Measurements from ENCODE around the gene ANKIB1. TPM values are rescaled to one million over a fixed set of nuclear protein-coding genes. Genes with fewer than 3 reads are reported as not detected.
A peak's percentile ranks its signal among the peaks of the same experiment; 100 is the strongest.

Gene ANKIB1
- total RNA-seq, 3 donors from 2014 or later (not counting 1 experiment from before 2014, with no cell fraction given): 70.6 to 90.2 (median 86.6) TPM

DNA sequence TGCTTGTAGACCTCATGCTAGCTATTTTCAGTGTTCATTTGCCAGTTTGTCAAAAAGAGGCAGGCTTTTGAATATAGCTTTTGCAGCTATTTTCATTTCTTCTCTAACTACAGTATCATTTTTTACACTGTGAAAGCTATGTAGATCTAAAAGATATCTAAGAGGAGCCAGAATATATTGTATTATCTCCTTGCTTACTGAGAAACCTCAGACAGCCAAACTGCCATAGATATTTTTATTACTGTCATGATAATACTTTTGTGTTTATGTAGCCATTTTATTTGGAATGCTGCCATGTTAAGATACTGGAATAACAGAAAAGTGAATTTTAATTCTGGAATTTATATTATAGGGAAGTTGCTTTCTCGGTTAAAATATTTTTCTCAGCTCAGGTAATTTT is 37.2 kb downstream of the ANKIB1 start:
- intact Hi-C loops (cut with micrococcal nuclease): no loop called here
- H3K27me3 Mint-ChIP-seq (ENCODE audit: low read depth in 2 of 2): no peaks in the 10 kb centered on the region
- Histone ChIP-seq H3K27me3 (ENCODE audit: control insufficient read depth, insufficient read depth, low read length) (no peaks in the 10 kb centered on the region), H3K36me3 (ENCODE audit: control insufficient read depth, insufficient read depth, low read length) (no peaks in the 10 kb centered on the region), H3K4me3 (ENCODE audit: low read length) (no peak overlapping the region), H3K27ac (ENCODE audit: low read length) (no peak overlapping the region), H3K9me3 (ENCODE audit: control insufficient read depth, insufficient read depth, low read length) (no peaks in the 10 kb centered on the region), H3K4me1 (ENCODE audit: control insufficient read depth, insufficient read depth, low read length) (no peaks in the 10 kb centered on the region)
- H3K27ac Mint-ChIP-seq: no peak overlapping the region
- no peak overlapping the region for H3K4me3 Mint-ChIP-seq
- TF ChIP-seq, protein P1, sequence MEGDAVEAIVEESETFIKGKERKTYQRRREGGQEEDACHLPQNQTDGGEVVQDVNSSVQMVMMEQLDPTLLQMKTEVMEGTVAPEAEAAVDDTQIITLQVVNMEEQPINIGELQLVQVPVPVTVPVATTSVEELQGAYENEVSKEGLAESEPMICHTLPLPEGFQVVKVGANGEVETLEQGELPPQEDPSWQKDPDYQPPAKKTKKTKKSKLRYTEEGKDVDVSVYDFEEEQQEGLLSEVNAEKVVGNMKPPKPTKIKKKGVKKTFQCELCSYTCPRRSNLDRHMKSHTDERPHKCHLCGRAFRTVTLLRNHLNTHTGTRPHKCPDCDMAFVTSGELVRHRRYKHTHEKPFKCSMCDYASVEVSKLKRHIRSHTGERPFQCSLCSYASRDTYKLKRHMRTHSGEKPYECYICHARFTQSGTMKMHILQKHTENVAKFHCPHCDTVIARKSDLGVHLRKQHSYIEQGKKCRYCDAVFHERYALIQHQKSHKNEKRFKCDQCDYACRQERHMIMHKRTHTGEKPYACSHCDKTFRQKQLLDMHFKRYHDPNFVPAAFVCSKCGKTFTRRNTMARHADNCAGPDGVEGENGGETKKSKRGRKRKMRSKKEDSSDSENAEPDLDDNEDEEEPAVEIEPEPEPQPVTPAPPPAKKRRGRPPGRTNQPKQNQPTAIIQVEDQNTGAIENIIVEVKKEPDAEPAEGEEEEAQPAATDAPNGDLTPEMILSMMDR (IDR thresholded peaks at IDR 0.05): no peak
- DNase-seq (no peak), ATAC-seq (no peak)
- no peaks in the 10 kb centered on the region for H3K9me3 Mint-ChIP-seq
- peaks cover 36 to 45% of the 10 kb centered on the region in 2 donors for H3K4me1 Mint-ChIP-seq
- H3K36me3 Mint-ChIP-seq: no peaks in the 10 kb centered on the region
- no CpG with 5 or more reads among the region's 1 CpG for WGBS (ENCODE audit: insufficient coverage)

- ATAC-seq (no peak), DNase-seq (no peak)
- H3K4me1 Mint-ChIP-seq: peaks cover 49 to 52% of the 10 kb centered on the region in 2 donors
- H3K9me3 ChIP-seq (ENCODE audit: control insufficient read depth, insufficient read depth, low read length): no peaks in the 10 kb centered on the region
- no peaks in the 10 kb centered on the region for H3K36me3 Mint-ChIP-seq
- H3K4me1 ChIP-seq (ENCODE audit: control insufficient read depth, insufficient read depth, low read length): no peaks in the 10 kb centered on the region
- no peaks in the 10 kb centered on the region for H3K27me3 ChIP-seq (ENCODE audit: control insufficient read depth, insufficient read depth, low read length)
- no peaks in the 10 kb centered on the region for H3K27me3 Mint-ChIP-seq (ENCODE audit: low read depth in 2 of 2)
- 76% methylated on average over 2 of the region's 2 CpGs for WGBS (ENCODE audit: insufficient coverage)
- intact Hi-C loops (cut with micrococcal nuclease): no loop called here
- H3K9me3 Mint-ChIP-seq: no peaks in the 10 kb centered on the region
- no peak overlapping the region for H3K27ac ChIP-seq (ENCODE audit: low read length)
- H3K4me3 ChIP-seq (ENCODE audit: low read length): no peak overlapping the region
- H3K4me3 Mint-ChIP-seq: no peak overlapping the region
- no peak overlapping the region for H3K27ac Mint-ChIP-seq
- TF ChIP-seq, protein P1 (IDR thresholded peaks at IDR 0.05): no peak
- no peaks in the 10 kb centered on the region for H3K36me3 ChIP-seq (ENCODE audit: control insufficient read depth, insufficient read depth, low read length)
Observed at GRCh38 chr7:92289321-92289720, 43.5 kb downstream of the ANKIB1 start.

DNA sequence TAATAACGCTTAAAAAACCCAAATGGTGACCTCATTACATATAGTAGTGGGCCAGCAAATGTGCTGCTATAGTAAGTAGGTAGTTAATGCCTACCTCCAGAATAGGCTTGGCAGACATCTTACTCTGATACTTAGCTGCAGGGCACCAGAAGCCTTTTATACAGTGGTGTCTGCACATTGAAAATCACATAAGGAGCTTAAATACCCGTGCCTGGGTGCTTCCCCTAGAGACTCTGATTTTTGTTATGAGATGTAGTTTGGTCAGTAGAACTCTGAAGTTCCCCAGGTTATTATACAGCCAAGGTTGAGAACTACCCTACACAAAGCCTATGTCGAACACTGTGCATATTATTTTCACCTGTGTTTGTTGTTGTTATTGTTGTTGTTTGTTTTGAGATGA is 47.2 kb downstream of the ANKIB1 start:
- Histone ChIP-seq H3K27ac (ENCODE audit: low read length) (no peak overlapping the region), H3K9me3 (ENCODE audit: control insufficient read depth, insufficient read depth, low read length) (no peaks in the 10 kb centered on the region), H3K4me1 (ENCODE audit: control insufficient read depth, insufficient read depth, low read length) (no peaks in the 10 kb centered on the region), H3K4me3 (ENCODE audit: low read length) (no peak overlapping the region), H3K27me3 (ENCODE audit: control insufficient read depth, insufficient read depth, low read length) (no peaks in the 10 kb centered on the region), H3K36me3 (ENCODE audit: control insufficient read depth, insufficient read depth, low read length) (peaks cover 11% of the 10 kb centered on the region)
- Mint-ChIP-seq H3K9me3 (no peaks in the 10 kb centered on the region), H3K36me3 (no peaks in the 10 kb centered on the region), H3K27ac (peak overlapping the region; percentile 70 to 82), H3K27me3 (ENCODE audit: low read depth in 2 of 2) (no peaks in the 10 kb centered on the region), H3K4me1 (peaks cover 31 to 36% of the 10 kb centered on the region in 2 donors), H3K4me3 (no peak overlapping the region)
- ATAC-seq (peak in 1 of 3 donors; percentile 17), DNase-seq (no peak)
- WGBS (ENCODE audit: insufficient coverage): 50% methylated on average over 1 of the region's 3 CpGs
- intact Hi-C loops (cut with micrococcal nuclease): no loop called here
- TF ChIP-seq, protein P1 (IDR thresholded peaks at IDR 0.05): no peak

GRCh38 chr7:92293896-92294590 is 48.3 kb downstream of the ANKIB1 start:
- no peak for DNase-seq
- no peak overlapping the region for H3K27ac ChIP-seq (ENCODE audit: low read length)
- H3K27me3 ChIP-seq (ENCODE audit: control insufficient read depth, insufficient read depth, low read length): no peaks in the 10 kb centered on the region
- Mint-ChIP-seq H3K36me3 (no peaks in the 10 kb centered on the region), H3K27me3 (ENCODE audit: low read depth in 2 of 2) (no peaks in the 10 kb centered on the region), H3K4me3 (peak overlapping the region; percentile 18), H3K9me3 (no peaks in the 10 kb centered on the region), H3K27ac (peak overlapping the region; percentile 70 to 82), H3K4me1 (peaks cover 31 to 36% of the 10 kb centered on the region in 2 donors)
- ATAC-seq: peak in 2 of 3 donors; percentile 54 to 65
- no CpG with 5 or more reads among the region's 2 CpGs for WGBS (ENCODE audit: insufficient coverage)
- H3K36me3 ChIP-seq (ENCODE audit: control insufficient read depth, insufficient read depth, low read length): peaks cover 11% of the 10 kb centered on the region
- intact Hi-C loops (cut with micrococcal nuclease): no loop called here
- TF ChIP-seq, protein P1 (IDR thresholded peaks at IDR 0.05): no peak
- H3K9me3 ChIP-seq (ENCODE audit: control insufficient read depth, insufficient read depth, low read length): no peaks in the 10 kb centered on the region
- no peaks in the 10 kb centered on the region for H3K4me1 ChIP-seq (ENCODE audit: control insufficient read depth, insufficient read depth, low read length)
- H3K4me3 ChIP-seq (ENCODE audit: low read length): peak overlapping the region; percentile 3
